Brain microvascular endothelial cell (primary cell): ENCODE results near the gene SUN2.

Experiments used
- DNase-seq: peaks from one replicate; pipeline ENCODE4 v3.0.0-alpha.2; 2020
- H3K27ac ChIP-seq: fragments of 250-450 bp; sonication (Bioruptor Pico); 2 replicates; pipeline ENCODE4 v1.5.1; 2020; ENCODE audit warnings: mild to moderate bottlenecking, moderate library complexity
- H3K27me3 ChIP-seq: fragments of 250-450 bp; sonication (Bioruptor Pico); replicated peaks from 2 replicates; pipeline ENCODE4 v1.5.1; 2020; ENCODE audit warnings: mild to moderate bottlenecking
- H3K36me3 ChIP-seq: fragments of 250-450 bp; sonication (Bioruptor Pico); replicated peaks from 2 replicates; pipeline ENCODE4 v1.5.1; 2020; ENCODE audit warnings: mild to moderate bottlenecking
- H3K4me3 ChIP-seq: 2 replicates; pipeline ENCODE4 v1.5.1; 2011; ENCODE audit warnings: low read depth, mild to moderate bottlenecking, control low read depth, low read length, moderate library complexity
- in situ Hi-C: cut with HindIII; loops from 2 replicates; pipeline ENCODE4 v1.10.0; 2017; ENCODE audit warnings: low sequenced_read_pairs, low pct_ligation_motif_present
- TF ChIP-seq, protein P1 (sequence below): IDR thresholded peaks from 2 replicates; pipeline ENCODE4 v1.5.1; 2011; ENCODE audit warnings: low read depth, mild to moderate bottlenecking, moderate library complexity, low read length, control low read depth, inconsistent platforms; ENCODE audit errors: missing control alignments

Gene SUN2

DNA sequence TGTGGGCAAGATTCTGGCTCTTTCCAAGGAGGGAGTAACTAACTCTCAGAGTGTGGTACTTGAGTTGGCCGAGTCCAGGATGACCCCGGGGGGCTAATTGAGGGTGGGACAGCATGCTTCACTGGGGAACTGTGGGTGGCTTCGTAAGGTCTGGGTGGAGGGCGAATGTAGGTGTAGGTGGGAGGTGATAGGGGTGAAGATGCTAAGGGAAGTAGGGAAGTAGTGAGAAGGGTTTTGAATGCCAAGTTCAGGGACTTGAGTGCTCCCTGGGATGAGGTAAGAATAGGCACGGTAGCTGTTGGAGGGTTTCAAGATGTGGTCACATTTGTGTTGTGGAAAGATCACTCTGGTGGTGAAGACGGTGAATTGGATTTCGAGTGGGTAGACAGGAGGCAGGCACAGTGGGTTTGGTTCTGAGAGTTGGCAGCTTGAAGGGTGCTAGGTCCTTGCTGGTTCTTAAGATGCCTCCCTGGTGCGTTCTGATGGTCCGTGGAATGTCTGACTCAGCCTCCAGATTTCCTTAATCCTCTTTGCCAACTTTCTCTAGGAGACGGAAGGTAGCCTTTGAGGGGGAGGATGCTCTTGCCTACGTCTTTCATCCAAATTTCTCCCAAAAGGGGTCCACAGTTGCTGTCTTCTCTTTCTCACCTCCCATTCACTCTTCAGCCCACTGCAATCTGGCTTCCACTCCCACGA lies 40.6 kb upstream of the SUN2 start:
- H3K27me3 ChIP-seq: no peaks in the 10 kb centered on the region
- TF ChIP-seq, protein P1, sequence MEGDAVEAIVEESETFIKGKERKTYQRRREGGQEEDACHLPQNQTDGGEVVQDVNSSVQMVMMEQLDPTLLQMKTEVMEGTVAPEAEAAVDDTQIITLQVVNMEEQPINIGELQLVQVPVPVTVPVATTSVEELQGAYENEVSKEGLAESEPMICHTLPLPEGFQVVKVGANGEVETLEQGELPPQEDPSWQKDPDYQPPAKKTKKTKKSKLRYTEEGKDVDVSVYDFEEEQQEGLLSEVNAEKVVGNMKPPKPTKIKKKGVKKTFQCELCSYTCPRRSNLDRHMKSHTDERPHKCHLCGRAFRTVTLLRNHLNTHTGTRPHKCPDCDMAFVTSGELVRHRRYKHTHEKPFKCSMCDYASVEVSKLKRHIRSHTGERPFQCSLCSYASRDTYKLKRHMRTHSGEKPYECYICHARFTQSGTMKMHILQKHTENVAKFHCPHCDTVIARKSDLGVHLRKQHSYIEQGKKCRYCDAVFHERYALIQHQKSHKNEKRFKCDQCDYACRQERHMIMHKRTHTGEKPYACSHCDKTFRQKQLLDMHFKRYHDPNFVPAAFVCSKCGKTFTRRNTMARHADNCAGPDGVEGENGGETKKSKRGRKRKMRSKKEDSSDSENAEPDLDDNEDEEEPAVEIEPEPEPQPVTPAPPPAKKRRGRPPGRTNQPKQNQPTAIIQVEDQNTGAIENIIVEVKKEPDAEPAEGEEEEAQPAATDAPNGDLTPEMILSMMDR: no peak
- no peaks in the 10 kb centered on the region for H3K36me3 ChIP-seq
- no peak overlapping the region for H3K27ac ChIP-seq
- in situ Hi-C loops: no loop called here
- H3K4me3 ChIP-seq: no peak overlapping the region
- no peak for DNase-seq

DNA sequence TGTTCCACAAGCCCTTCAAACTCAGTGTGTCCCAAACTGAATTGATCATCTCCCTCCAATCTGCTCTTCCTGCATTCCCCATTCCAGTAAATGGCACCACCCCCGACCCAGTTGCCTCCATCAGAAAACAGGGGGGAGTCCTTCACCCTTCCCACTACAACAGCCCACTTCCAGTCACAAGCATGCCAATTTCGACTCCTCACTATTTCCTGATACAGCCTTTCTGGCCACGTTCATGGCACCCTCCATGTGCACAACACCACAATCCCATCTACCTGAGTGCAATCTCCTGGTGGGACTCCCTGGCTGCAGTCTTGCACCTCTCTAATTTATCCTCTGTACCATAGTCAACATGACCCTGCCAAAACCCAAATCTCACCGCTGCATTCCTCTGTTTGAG lies 39.8 kb upstream of the SUN2 start:
- Histone ChIP-seq H3K27ac (no peak overlapping the region), H3K36me3 (no peaks in the 10 kb centered on the region), H3K27me3 (no peaks in the 10 kb centered on the region), H3K4me3 (no peak overlapping the region)
- TF ChIP-seq, protein P1: no peak
- in situ Hi-C loops: no loop called here
- no peak for DNase-seq

DNA sequence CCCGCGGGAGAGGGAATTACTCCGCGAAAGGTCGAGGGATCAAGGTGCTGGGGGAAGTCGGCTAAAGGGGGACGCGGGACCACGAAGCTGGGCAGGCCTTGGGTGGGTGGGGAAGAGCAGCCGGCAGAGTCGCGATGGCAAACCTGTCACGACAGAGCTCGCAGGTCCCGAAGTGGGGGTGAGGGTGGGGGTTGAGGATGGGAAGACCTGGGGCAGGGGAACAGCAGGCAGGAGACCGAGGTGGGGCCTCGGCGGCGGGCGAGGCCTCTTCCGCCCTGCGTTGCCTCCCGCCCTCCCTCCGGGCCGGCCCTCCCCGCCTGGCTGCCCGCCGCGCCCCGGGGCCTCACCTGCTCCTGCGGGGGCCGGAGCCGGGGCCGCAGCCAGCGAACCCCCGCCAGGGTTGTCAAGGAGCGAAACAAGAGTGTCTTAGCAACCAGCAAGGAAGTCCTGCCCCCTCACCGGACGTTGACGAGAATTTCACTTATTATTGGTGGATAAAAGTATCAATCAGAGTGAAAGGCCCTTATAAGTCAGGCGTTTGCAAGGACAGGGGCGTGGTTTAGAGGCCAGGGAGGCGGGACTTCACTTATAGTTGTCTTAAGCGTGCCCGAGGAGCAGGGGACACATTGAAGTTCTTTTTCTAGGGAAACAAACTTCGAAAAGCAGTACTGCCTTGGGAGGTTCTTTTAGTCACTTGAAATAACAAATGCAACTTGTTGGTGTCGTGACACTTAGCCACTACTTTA lies 38.1 kb upstream of the SUN2 start, which contains the start of gene DNAL4:
TSS of gene DNAL4 (minus strand) at position 423 of the 746 bp plus-strand sequence. CDS start 11,412 bp downstream, outside the sequence.
- no peaks in the 10 kb centered on the region for H3K27me3 ChIP-seq
- TF ChIP-seq, protein P1: no peak

DNA sequence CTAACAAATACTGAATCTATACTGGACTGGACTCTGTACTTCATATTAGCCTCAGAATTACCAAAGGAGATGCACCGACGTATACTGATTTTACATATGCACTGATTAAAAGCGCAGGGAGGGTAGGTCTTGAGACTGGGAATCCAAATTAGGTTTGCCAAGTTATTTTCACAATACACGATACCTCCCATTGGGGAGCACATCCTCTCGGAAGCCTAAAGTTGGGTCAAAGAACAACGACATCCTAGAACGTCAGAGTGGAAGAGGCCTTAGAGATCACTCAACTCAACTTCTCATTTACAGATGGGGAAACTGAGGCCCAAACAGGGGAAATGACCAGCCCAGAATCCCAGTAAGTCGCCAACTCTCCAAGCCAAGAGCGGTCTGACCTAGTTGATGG lies 37.5 kb upstream of the SUN2 start:
- peaks cover 3% of the 10 kb centered on the region for H3K36me3 ChIP-seq
- H3K27me3 ChIP-seq: no peaks in the 10 kb centered on the region
- peak overlapping the region; percentile 84 for H3K4me3 ChIP-seq
- TF ChIP-seq, protein P1: no peak
- in situ Hi-C loops: no loop called here
- H3K27ac ChIP-seq: peak overlapping the region; percentile 70
- no peak for DNase-seq

More for the DNA sequence above, 38.1 kb upstream of the SUN2 start, which contains the start of gene DNAL4:
- in situ Hi-C loops: no loop called here
- Histone ChIP-seq H3K27ac (peak within 1 kb of the TSS; percentile 70), H3K4me3 (peak within 1 kb of the TSS; percentile 84), H3K36me3 (peaks cover 3% of the 10 kb centered on the region)
- DNase-seq: peak; percentile 98

DNA sequence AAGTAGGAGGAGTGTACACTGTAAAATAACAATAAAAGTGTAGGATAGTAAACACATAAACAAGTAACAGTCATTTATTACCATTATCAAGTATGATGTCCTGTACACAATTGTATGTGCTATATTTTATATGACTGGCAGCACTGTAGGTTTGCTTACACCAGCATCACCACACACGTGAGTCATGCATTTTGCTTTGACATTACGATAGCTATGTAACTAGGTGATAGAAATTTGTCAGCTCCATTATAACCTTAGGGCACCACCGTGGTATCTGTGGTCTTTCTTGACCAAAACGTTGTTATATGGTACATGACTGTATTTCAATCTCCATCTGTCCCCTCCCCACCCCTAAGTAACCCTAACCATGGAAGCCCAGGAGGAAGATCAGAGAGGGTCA lies 37.0 kb upstream of the SUN2 start:
- H3K27me3 ChIP-seq: no peaks in the 10 kb centered on the region
- TF ChIP-seq, protein P1: no peak
- DNase-seq: peak; percentile 39
- no peak overlapping the region for H3K27ac ChIP-seq
- peak overlapping the region; percentile 84 for H3K4me3 ChIP-seq
- peaks cover 3% of the 10 kb centered on the region for H3K36me3 ChIP-seq
- in situ Hi-C loops: no loop called here
